C4-2B (cell line): ENCODE results near the gene TRIM56.

Experiments used
- ZFX ChIP-seq: fragments of 450-650 bp; IDR thresholded peaks from 2 replicates; pipeline ENCODE4 v1.6.1; 2017
- TF ChIP-seq, protein P1 (sequence below): fragments of 450-650 bp; conservative IDR thresholded peaks from 2 replicates; pipeline ENCODE4 v1.5.1; 2017; ENCODE audit warnings: mild to moderate bottlenecking

DNA sequence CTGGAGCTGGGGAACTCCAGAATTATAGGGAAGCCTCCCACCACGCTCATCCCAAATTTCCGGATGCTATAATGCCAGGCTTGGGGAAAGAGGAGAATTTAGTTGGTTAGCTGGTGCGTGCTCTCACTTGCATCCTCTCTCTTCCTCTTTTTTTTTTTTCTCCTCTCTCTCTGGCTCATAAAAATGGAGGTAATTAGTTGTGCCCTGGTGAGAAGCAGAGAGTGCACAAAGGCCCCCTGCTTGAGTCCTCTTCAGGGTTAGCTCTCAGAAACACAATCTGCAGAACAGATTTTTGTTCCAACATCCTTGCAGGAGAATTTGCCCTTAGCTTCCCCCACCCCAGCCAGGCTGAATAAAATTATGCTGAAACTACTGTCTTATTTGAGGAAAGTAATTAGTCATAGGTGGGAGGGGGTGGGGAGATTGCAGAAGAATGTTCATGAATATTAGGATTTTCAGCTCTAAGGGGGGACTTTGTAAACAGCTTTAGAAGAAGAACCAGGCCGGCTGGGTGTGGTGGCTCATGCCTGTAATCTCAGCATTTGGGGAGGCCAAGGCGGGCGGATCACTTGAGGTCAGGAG is 49.2 kb downstream of the TRIM56 start:
- TF ChIP-seq, protein P1, sequence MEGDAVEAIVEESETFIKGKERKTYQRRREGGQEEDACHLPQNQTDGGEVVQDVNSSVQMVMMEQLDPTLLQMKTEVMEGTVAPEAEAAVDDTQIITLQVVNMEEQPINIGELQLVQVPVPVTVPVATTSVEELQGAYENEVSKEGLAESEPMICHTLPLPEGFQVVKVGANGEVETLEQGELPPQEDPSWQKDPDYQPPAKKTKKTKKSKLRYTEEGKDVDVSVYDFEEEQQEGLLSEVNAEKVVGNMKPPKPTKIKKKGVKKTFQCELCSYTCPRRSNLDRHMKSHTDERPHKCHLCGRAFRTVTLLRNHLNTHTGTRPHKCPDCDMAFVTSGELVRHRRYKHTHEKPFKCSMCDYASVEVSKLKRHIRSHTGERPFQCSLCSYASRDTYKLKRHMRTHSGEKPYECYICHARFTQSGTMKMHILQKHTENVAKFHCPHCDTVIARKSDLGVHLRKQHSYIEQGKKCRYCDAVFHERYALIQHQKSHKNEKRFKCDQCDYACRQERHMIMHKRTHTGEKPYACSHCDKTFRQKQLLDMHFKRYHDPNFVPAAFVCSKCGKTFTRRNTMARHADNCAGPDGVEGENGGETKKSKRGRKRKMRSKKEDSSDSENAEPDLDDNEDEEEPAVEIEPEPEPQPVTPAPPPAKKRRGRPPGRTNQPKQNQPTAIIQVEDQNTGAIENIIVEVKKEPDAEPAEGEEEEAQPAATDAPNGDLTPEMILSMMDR, result no peak
- TF ChIP-seq ZFX, result no peak
